COR-L47 (cell line): Measurements from ENCODE around the gene C1orf50.
"Not testable (repeated sequence)": the region's sequence is repeated elsewhere in the genome, so short reads cannot be mapped to it uniquely, and the experiment has no call there.

Source experiments
- DNase-seq: peaks from one replicate; lab custom pipeline; 2025; lab: John Stamatoyannopoulos, UW

The C1orf50 gene

DNA sequence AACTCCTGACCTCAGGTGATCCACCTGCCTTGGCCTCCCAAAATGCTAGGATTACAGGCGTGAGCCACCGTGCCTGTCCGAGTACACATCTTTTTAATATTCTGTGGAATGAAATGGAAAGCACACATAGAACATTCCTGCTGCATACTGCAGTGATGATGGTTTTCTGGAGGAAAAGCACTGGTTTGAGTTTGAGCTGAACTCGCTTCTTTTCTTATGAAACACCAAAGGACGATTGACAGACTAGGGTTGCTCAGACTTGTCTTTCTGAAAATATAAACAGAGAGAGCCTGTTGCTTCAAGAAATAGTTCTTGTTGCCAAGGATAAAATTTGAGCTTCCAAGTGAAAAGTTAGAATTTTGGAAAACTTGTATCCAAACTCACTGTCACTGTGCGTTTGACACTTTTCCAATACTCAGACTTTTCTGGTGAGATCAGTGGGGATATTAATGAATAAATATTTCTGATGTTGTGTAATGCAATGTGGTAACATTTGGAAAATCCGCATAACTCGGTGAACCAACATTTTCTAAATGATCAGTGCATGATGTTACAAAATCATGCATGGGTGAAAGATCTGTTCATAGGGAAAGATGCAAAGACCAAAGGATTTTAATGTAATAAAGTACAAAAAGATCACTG lies 34.9 kb downstream of the C1orf50 start:
- no peak for DNase-seq

DNA sequence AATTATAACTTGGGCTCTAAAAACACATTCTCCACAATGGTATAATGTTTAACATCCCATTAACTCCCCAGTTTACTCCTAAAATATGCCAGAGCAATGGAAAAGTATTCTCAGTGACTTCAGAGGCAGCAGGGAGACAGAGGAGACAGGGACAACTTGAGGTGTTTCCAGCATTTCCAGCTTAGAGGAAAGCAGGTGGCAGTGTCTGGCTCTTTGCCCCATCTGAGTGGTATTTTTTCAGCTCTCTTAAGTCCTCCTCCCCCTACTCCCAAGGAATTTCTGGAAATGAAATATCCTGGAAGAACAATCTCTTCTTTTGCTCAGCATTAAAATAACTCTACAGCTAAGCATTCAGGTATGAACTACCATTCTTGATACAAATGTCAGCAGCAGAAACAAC lies 39.1 kb downstream of the C1orf50 start:
- DNase-seq = peak; percentile 43

DNA sequence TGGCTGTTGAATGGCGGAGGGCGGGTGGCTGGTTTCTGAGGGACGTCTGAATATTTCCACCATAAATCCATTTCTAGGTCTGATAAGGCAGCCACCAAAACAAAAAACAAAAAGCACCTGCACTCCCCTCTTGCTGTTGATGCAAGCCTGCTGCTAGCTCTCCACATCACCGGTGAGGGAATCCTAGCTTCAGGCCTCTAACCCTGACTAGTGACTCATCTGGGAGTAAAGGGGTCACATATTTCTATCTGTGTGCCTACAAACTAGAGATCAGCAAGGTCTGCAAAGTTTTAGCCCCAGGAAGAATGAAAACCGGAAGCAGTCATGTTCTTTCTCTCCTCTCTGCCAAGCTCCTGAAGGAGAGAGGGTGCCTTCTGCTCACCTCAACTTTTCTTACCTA lies 39.5 kb downstream of the C1orf50 start:
- DNase-seq = no peak

- no peak for DNase-seq
Measured at GRCh38 chr1:42807056-42807668, 40.1 kb downstream of the C1orf50 start.

GRCh38 chr1:42814815-42815214 lies 47.8 kb downstream of the C1orf50 start:
- DNase-seq = not testable (repeated sequence)

- peak; percentile 50 for DNase-seq
Measured at GRCh38 chr1:42815941-42816584, 49.0 kb downstream of the C1orf50 start.

DNA sequence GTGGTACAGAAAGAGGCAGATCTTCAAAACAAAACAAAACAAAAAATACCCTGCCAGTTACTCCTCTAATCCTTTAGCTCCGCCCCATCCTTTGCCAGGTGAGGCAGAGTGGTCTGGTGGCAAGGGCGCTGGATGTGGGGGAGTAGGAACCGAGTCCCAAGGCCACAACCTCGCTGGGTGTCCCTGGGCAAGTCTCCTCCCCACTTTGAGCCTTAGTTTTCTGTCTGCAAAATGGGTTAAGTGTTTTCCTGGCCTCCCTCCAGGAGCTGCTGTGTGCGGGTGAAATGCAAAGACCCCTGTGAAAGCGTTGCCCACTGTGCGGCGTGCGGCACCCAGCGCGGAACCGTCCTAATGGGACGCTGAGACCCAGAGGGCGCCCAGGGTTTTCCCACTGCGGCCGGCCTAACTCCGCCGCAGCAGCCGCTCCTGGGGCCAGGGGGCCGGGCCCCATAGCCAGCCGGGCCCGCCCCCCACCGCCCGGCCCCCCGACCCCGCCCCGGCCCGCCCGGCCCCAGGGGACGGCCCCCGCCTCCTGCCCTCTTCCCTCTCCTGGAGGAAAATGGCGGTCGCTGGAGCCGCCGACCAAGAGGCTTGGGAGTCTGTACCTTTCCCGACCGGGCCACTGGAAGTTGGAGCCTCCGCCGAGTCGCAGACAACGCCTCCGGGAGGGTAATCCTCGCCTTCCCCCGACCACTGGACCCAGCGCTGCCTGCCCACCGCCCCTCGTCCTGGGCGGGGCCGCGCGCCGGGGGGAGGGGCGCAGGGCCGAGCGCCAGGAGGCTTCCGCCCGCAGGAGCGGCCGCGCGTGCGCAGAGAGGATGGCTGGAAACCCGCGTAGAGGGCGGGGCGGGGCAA lies 49.8 kb downstream of the C1orf50 start, which contains the start of the genes ERMAP and SVBP:
Gene ERMAP (plus strand): TSS at position 538 of the 855 bp plus-strand sequence. CDS start 13,327 bp downstream, outside the sequence.
Gene SVBP (minus strand): TSS at position 813 of the 855 bp plus-strand sequence. CDS start 853 bp downstream, outside the sequence.
- peak; percentile 87 for DNase-seq

DNA sequence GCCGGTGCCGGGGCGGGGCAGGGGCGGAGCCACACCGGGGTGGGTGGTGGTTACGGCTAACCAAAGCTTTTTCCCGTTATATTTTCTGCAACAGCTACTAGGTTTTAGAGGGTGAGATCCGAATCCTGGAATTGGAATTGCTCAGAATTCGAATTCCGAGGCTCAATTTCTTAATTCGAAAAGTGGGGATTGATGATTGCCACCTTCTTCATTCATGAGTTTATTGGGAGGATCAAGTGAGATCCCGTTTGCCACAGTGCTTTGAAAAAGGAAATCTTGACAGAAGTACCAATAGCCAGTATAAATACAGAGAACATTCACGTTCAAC lies 50.4 kb downstream of the C1orf50 start:
- no peak for DNase-seq

DNA sequence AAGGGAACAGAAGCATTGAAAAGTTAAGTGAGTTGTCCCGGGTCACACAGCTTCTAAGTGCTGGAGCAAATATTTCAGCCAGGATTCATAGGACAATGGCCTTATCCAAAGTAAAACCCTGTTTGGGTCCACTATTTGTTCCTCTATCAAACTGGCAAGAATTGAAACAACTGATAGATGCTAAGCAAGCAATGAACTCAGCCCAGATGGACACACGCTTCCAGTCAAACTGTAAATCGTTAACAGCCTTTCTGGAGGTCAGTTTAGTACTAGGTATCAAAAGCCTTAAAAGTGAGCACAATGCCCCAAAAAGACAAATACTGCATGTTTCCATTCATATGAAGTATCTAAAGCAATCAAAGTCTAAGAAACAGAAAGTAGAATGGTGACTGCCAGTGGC lies 50.9 kb downstream of the C1orf50 start:
- no peak for DNase-seq

GRCh38 chr1:42820813-42821212 lies 53.8 kb downstream of the C1orf50 start:
- DNase-seq = no peak

GRCh38 chr1:42821690-42822089 lies 54.6 kb downstream of the C1orf50 start:
- no peak for DNase-seq

- peak; percentile 11 for DNase-seq
Measured at GRCh38 chr1:42822800-42823392, 55.8 kb downstream of the C1orf50 start.

GRCh38 chr1:42824481-42825035 lies 57.5 kb downstream of the C1orf50 start:
- DNase-seq = no peak

DNA sequence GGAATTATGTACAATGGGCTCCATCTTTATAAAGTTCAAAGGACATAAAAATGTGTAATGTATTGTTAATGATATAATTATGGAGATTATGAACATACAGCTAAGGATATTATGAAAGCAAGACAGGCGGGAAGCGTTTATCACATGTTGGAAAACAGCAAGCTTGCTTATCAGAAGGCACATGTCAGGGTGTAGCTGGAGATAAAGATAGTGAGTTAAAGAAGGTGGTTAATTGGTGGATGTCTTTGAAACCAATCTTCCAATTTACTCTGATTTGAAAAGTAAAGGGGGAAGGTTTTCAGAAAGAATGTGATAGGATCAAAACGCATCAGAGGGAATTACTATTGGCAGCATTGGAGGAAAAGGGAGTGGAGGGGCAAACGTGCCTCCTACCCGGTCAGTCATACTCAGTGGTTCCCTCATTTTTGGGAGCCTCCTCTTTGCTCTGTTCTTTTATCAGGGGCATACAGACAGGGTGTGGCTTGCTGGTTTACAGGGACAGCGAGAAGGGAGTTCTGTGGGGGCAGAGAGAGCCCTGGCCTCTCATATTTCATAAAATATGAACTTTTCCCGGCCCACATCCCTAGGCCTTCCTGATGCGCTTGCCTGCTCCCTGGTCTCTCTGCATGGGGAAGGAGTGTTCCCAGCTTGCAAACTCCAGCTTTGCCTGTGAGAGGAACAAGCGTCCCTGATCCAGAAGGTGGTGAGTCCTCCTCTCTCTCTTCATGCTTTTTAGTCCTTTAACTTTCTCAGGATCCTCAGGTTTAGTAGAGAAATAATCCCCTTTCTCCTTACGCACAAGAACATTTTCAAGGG lies 58.2 kb downstream of the C1orf50 start:
- no peak for DNase-seq
